K562 (cell line): ENCODE data around the gene SV2C. TPM values are rescaled to one million over a fixed set of nuclear protein-coding genes. Genes with fewer than 3 reads are reported as not detected.

Source experiments
- ATAC-seq: fragments of 200-7000 bp; cut with Tn5 transposase; 3 replicates; pipeline ENCODE4 v1.9.1; 2020; ENCODE audit warnings: moderate library complexity
- BruUV-seq: library from RNA; stranded (reverse); fragments of 400-500 nt; replicated peaks from 2 replicates; lab custom pipeline; 2021; lab: Mats Ljungman, UMichigan
- CTCF ChIA-PET: fragments of 300-600 bp; formaldehyde crosslinking; extraction: SDS; loops from one replicate; lab custom pipeline; 2021; ENCODE audit warnings: low intra/inter-chr PET ratio; lab: Yijun Ruan, JAX
- POLR2A ChIA-PET: fragments of 300-600, 350-650 bp; sonication (Branson Sonifier 250); formaldehyde crosslinking; extraction: SDS; loops from one replicate; lab custom pipeline; 2021; ENCODE audit warnings: antibody characterized with exemption, inconsistent platforms; lab: Yijun Ruan, JAX
- DNase-seq, 4 experiments: peaks; one replicate each; pipeline versions ENCODE4 v3.0.0 to v3.0.0-alpha.2; 2011 to 2018; ENCODE audit warnings: low spot score in 3 of 4, mixed read lengths in 3 of 4; ENCODE audit errors: extremely low read depth in 1 of 4
- FAIRE-seq: peaks from 2 replicates; lab custom pipeline; 2011; peaks lifted over from hg19 to GRCh38; lab: Jason Lieb, UNC
- H2AFZ ChIP-seq: 2 replicates; pipeline ENCODE4 v1.6.0; 2011; ENCODE audit warnings: low read depth, low read length, control low read depth, inconsistent platforms
- H3K27ac ChIP-seq: fragments of 200-600 bp; 3 replicates; pipeline ENCODE4 v1.8.0; 2011; ENCODE audit warnings: low read depth, mild to moderate bottlenecking, control low read depth, inconsistent platforms, low read length, moderate library complexity, mixed read lengths; ENCODE audit errors: extremely low read depth
- H3K27me3 ChIP-seq, 2 experiments: fragments of 300-600 bp in 1 of 2; 2 replicates in 1 of 2; 3 replicates in 1 of 2; pipeline versions ENCODE4 v1.6.0 to v1.8.0; 2011; ENCODE audit warnings: inconsistent platforms in 2 of 2, low read length in 2 of 2, mild to moderate bottlenecking in 1 of 2, mixed read lengths in 1 of 2, moderate library complexity in 1 of 2; ENCODE audit not compliant: control insufficient read depth in 2 of 2, insufficient read depth in 2 of 2
- H3K36me3 ChIP-seq: fragments of 300-600 bp; 3 replicates; pipeline ENCODE4 v1.8.0; 2011; ENCODE audit warnings: mild to moderate bottlenecking, low read length, inconsistent platforms; ENCODE audit not compliant: control insufficient read depth, insufficient read depth
- H3K4me1 ChIP-seq, 2 experiments: fragments of 200-600 bp in 1 of 2; replicated peaks in 1 of 2; 2 replicates in 1 of 2; 3 replicates in 1 of 2; pipeline versions ENCODE4 v1.5.1 to v1.8.0; 2011; ENCODE audit warnings: inconsistent platforms in 2 of 2, low read length in 2 of 2, mild to moderate bottlenecking in 1 of 2, mixed read lengths in 1 of 2, moderate library complexity in 1 of 2; ENCODE audit not compliant: control insufficient read depth in 2 of 2, insufficient read depth in 2 of 2
- H3K4me2 ChIP-seq: 2 replicates; pipeline ENCODE4 v1.6.1; 2011; ENCODE audit warnings: low read length, control low read depth, inconsistent platforms, mixed read lengths; ENCODE audit not compliant: insufficient read depth
- H3K4me3 ChIP-seq: fragments of 200-600 bp; sonication (generic), shearing (Covaris generic); 2 replicates; pipeline ENCODE4 v1.5.1; 2016; ENCODE audit warnings: control low read depth, inconsistent platforms
- H3K79me2 ChIP-seq: fragments of 200-600 bp; 3 replicates; pipeline ENCODE4 v1.8.0; 2011; ENCODE audit warnings: low read length, inconsistent platforms; ENCODE audit not compliant: control insufficient read depth, insufficient read depth
- H3K9ac ChIP-seq, 2 experiments: 2 replicates each; pipeline versions ENCODE4 v1.6.0 to v1.6.1; 2011; ENCODE audit warnings: low read depth in 2 of 2, low read length in 2 of 2, control low read depth in 1 of 2, inconsistent platforms in 1 of 2, mild to moderate bottlenecking in 1 of 2, mixed read lengths in 1 of 2; ENCODE audit not compliant: insufficient read depth in 1 of 2
- H3K9me1 ChIP-seq: one replicate; pipeline ENCODE4 v1.6.0; 2011; ENCODE audit warnings: inconsistent platforms, mild to moderate bottlenecking, low read length, moderate library complexity; ENCODE audit not compliant: control insufficient read depth, insufficient read depth
- H3K9me3 ChIP-seq: replicated peaks from 2 replicates; pipeline ENCODE4 v1.5.1; 2011; ENCODE audit warnings: low read depth, low read length, inconsistent platforms; ENCODE audit not compliant: control insufficient read depth, insufficient read depth
- H4K20me1 ChIP-seq: replicated peaks from 2 replicates; pipeline ENCODE4 v1.6.1; 2011; ENCODE audit warnings: low read length, inconsistent platforms, mixed read lengths; ENCODE audit not compliant: control insufficient read depth, insufficient read depth
- HINFP ChIP-seq: fragments of 450-650 bp; conservative IDR thresholded peaks from 2 replicates; pipeline ENCODE4 v1.6.1; 2016; ENCODE audit warnings: missing genetic modification characterization, low read depth, mild to moderate bottlenecking, control low read depth, missing compliant biosample characterization
- RBM25 ChIP-seq: fragments of 200-400 bp; formaldehyde crosslinking; IDR thresholded peaks from 2 replicates; pipeline ENCODE4 v1.6.1; 2018; ENCODE audit warnings: low read length, low read depth, moderate library complexity; ENCODE audit not compliant: severe bottlenecking
- UBTF ChIP-seq, 2 experiments: IDR thresholded peaks; 2 replicates each; pipeline ENCODE4 v1.6.1; 2012; ENCODE audit warnings: improper control_type of control experiment in 2 of 2, low read depth in 2 of 2, low read length in 2 of 2, borderline replicate concordance in 1 of 2
- ZNF175 ChIP-seq: fragments of 200-800 bp; sonication (Bioruptor generic); IDR thresholded peaks from 2 replicates; pipeline ENCODE4 v1.6.1; 2016; ENCODE audit warnings: low read depth, mild to moderate bottlenecking, missing genetic modification characterization, missing compliant biosample characterization
- WGBS: fragments of 100-300 bp; shearing (Covaris generic); methylation state at CpG from one replicate; pipeline ENCODE4 v1.1.6; 2016; ENCODE audit warnings: low coverage, mixed read lengths; ENCODE audit not compliant: insufficient coverage; ENCODE audit errors: missing lambda C conversion rate; 5-methylcytosine and 5-hydroxymethylcytosine counted together
- in situ Hi-C: fragments of 300-500 bp; cut with MboI; formaldehyde crosslinking; loops from 4 replicates; pipeline ENCODE4 v1.15.0; 2018; ENCODE audit warnings: inconsistent platforms, mixed read lengths
- intact Hi-C: fragments of 100-400 bp; cut with micrococcal nuclease; formaldehyde crosslinking; loops from 2 replicates; pipeline ENCODE4 v1.14.2; 2022
- polyA plus RNA-seq, 8 experiments: library from polyadenylated mRNA; depleted of rRNA in 4 of 8; stranded (reverse) in 5 of 8; unstranded in 3 of 8; fragments of >200 nt; fragmentation: Nextera tagmentation in 2 of 8; fragmentation: Illumina TruSeq in 1 of 8; extraction: Ambion mirVana in 2 of 8; extraction: Trizol in 1 of 8; gene quantifications; 2 replicates each; pipeline versions ENCODE4 v1.2.1 to v1.2.3, GENCODE V29; 2011 to 2014; ENCODE audit warnings: inconsistent platforms in 1 of 8, missing spikeins in 1 of 8
- total RNA-seq, 7 experiments: library from RNA; depleted of rRNA in 6 of 7; stranded (reverse); fragments of >200 nt in 6 of 7; fragmentation: Illumina TruSeq in 2 of 7; extraction: Trizol in 2 of 7; gene quantifications; 2 replicates each; pipeline versions ENCODE4 v1.2.1 to v1.2.3, GENCODE V29; 2011 to 2021; ENCODE audit warnings: low replicate concordance in 1 of 7

SV2C gene
- total and polyA plus RNA-seq, 9 of the 15 experiments (the other 6 are each of a cell fraction or from before 2014, with no cell fraction given): 0.05 TPM; not detected in 8

- Histone ChIP-seq H3K9me3 (0 out of 2 replicates have a peak, but pooled peaks cover 3% of the 10 kb centered on the region), H3K36me3 (no peaks in the 10 kb centered on the region), H3K9me1 (no peaks in the 10 kb centered on the region), H3K79me2 (no peaks in the 10 kb centered on the region), H3K4me1 (no peaks in the 10 kb centered on the region), H3K27me3 (peaks cover 5 to 8% of the 10 kb centered on the region in 2 experiments; a peak in 2 of 5 replicates), H3K4me3 (no peak overlapping the region), H2AFZ (no peak overlapping the region), H4K20me1 (no peaks in the 10 kb centered on the region), H3K9ac (no peak overlapping the region), H3K27ac (no peak overlapping the region), H3K4me2 (no peak overlapping the region)
- no TSS peak for BruUV-seq
- 0% methylated on average over 1 of the region's 1 CpG for WGBS
- ATAC-seq (no peak), DNase-seq (no peak), FAIRE-seq (no peak)
- ChIA-PET POLR2A (no interaction called here), CTCF (no interaction called here)
- in situ Hi-C loops (no loop called here), intact Hi-C loops (no loop called here)
- TF ChIP-seq UBTF (IDR thresholded peaks at IDR 0.05; ENCODE audit: borderline replicate concordance in 1 of 2, low read depth in 2 of 2, low read length in 2 of 2): no peak
Observed at GRCh38 chr5:76213858-76214257, 130.7 kb downstream of the SV2C start.

GRCh38 chr5:76216748-76217147 lies 133.6 kb downstream of the SV2C start:
- H4K20me1 ChIP-seq: no peaks in the 10 kb centered on the region
- peaks cover 5 to 8% of the 10 kb centered on the region in 2 experiments; a peak in 2 of 5 replicates for H3K27me3 ChIP-seq
- CTCF ChIA-PET: no interaction called here
- no TSS peak for BruUV-seq
- POLR2A ChIA-PET: interaction anchor here (1.2 to 1.4 kb wide), 2 partner anchors 10 to 23 kb away, joined by 3 to 6 read pairs; no protein-coding TSS in a partner anchor
- ATAC-seq (no peak), DNase-seq (no peak), FAIRE-seq (no peak)
- no peak overlapping the region for H3K9ac ChIP-seq
- H3K27ac ChIP-seq: no peak overlapping the region
- TF ChIP-seq HINFP (tag) (no peak), ZNF175 (CRISPR knock-in tag) (no peak), RBM25 (no peak)
- TF ChIP-seq, all 486 proteins: peak for 0
- H3K9me3 ChIP-seq: no peaks in the 10 kb centered on the region
- no peaks in the 10 kb centered on the region for H3K4me1 ChIP-seq
- in situ Hi-C loops: no loop called here
- H3K4me3 ChIP-seq: no peak overlapping the region
- WGBS: 7% methylated on average over 4 of the region's 4 CpGs
- H2AFZ ChIP-seq: no peak overlapping the region
- no peaks in the 10 kb centered on the region for H3K79me2 ChIP-seq
- intact Hi-C loops: no loop called here
- no peaks in the 10 kb centered on the region for H3K36me3 ChIP-seq
- H3K9me1 ChIP-seq: no peaks in the 10 kb centered on the region
- no peak overlapping the region for H3K4me2 ChIP-seq
